ENCODE data around the gene SERINC5.

- TF ChIP-seq, protein P1, sequence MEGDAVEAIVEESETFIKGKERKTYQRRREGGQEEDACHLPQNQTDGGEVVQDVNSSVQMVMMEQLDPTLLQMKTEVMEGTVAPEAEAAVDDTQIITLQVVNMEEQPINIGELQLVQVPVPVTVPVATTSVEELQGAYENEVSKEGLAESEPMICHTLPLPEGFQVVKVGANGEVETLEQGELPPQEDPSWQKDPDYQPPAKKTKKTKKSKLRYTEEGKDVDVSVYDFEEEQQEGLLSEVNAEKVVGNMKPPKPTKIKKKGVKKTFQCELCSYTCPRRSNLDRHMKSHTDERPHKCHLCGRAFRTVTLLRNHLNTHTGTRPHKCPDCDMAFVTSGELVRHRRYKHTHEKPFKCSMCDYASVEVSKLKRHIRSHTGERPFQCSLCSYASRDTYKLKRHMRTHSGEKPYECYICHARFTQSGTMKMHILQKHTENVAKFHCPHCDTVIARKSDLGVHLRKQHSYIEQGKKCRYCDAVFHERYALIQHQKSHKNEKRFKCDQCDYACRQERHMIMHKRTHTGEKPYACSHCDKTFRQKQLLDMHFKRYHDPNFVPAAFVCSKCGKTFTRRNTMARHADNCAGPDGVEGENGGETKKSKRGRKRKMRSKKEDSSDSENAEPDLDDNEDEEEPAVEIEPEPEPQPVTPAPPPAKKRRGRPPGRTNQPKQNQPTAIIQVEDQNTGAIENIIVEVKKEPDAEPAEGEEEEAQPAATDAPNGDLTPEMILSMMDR (conservative IDR thresholded peaks at IDR 0.05; ENCODE audit: low read length), result no peak
- TF ChIP-seq EZH2phosphoT487 (IDR thresholded peaks at IDR 0.05; ENCODE audit: borderline replicate concordance), result no peak
Observed at GRCh38 chr5:80150731-80151130, 105.1 kb downstream of the SERINC5 start.
